Neural crest cell (in vitro differentiated cells): Measurements from ENCODE around the gene LZTS3. TPM values are rescaled to one million over a fixed set of nuclear protein-coding genes. Genes with fewer than 3 reads are reported as not detected.

Experiments used
- DNase-seq: peaks from one replicate; pipeline ENCODE4 v3.0.0; 2021; ENCODE audit warnings: low read depth, mixed read lengths, low spot score
- H3K27ac Mint-ChIP-seq: one replicate; pipeline ENCODE4 v1.8.0; 2021; ENCODE audit warnings: mild to moderate bottlenecking, mixed read lengths; ENCODE audit not compliant: unreplicated experiment
- H3K27me3 Mint-ChIP-seq: 2 replicates; pipeline ENCODE4 v1.8.0; 2021; ENCODE audit warnings: low read depth, mild to moderate bottlenecking, mixed read lengths
- H3K36me3 Mint-ChIP-seq: 2 replicates; pipeline ENCODE4 v1.8.0; 2021; ENCODE audit warnings: low read depth, mild to moderate bottlenecking, mixed read lengths
- H3K4me1 Mint-ChIP-seq: 2 replicates; pipeline ENCODE4 v1.8.0; 2021; ENCODE audit warnings: mixed read lengths
- H3K4me3 Mint-ChIP-seq: one replicate; pipeline ENCODE4 v1.8.0; 2021; ENCODE audit warnings: mild to moderate bottlenecking, mixed read lengths
- H3K9me3 Mint-ChIP-seq: 2 replicates; pipeline ENCODE4 v1.8.0; 2021; ENCODE audit warnings: mixed read lengths
- CTCF ChIP-seq: fragments of 200-600 bp; sonication (generic); conservative IDR thresholded peaks from 2 replicates; pipeline ENCODE4 v1.5.0; 2021; ENCODE audit warnings: antibody characterized with exemption, mild to moderate bottlenecking
- total RNA-seq: library from RNA; stranded (reverse); gene quantifications from 2 replicates; pipeline ENCODE4 v1.2.1, GENCODE V29; 2021

LZTS3 gene
- total RNA-seq, 1 donor from 2014 or later: 10.8 TPM

- H3K36me3 Mint-ChIP-seq: no peaks in the 10 kb centered on the region
- peaks cover 10% of the 10 kb centered on the region for H3K27me3 Mint-ChIP-seq
- DNase-seq: no peak
- TF ChIP-seq CTCF: no peak
- H3K4me3 Mint-ChIP-seq: peak overlapping the region; percentile 62
- H3K27ac Mint-ChIP-seq: no peak overlapping the region
- peaks cover 15% of the 10 kb centered on the region for H3K4me1 Mint-ChIP-seq
- no peaks in the 10 kb centered on the region for H3K9me3 Mint-ChIP-seq
These were observed 4.6 kb upstream of the LZTS3 start for GRCh38 chr20:3177746-3178485.

DNA sequence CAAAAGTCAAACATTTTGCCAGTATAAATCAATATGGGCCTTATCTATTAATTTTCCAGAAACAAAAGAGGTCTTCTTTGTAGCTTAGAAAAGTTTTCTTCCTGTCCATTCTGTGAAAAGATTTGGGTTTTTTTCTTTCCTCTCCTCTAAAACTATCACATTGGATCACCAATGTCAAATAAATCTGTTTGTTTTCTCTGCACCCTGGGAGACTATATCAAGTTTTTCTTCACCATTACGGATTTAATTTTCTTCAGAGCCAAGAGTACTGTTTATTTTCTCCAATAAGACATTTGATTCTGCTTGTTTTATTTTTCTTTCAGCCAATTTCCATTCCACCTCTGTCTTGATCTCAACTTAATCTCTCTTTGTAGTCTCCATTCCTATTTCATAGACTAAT, 1.9 kb upstream of the LZTS3 start:
- peaks cover 24% of the 10 kb centered on the region for H3K4me1 Mint-ChIP-seq
- no peaks in the 10 kb centered on the region for H3K36me3 Mint-ChIP-seq
- H3K9me3 Mint-ChIP-seq: no peaks in the 10 kb centered on the region
- TF ChIP-seq CTCF: no peak
- no peak overlapping the region for H3K27ac Mint-ChIP-seq
- peak overlapping the region; percentile 97 for H3K4me3 Mint-ChIP-seq
- no peak for DNase-seq
- peaks cover 20% of the 10 kb centered on the region for H3K27me3 Mint-ChIP-seq

DNA sequence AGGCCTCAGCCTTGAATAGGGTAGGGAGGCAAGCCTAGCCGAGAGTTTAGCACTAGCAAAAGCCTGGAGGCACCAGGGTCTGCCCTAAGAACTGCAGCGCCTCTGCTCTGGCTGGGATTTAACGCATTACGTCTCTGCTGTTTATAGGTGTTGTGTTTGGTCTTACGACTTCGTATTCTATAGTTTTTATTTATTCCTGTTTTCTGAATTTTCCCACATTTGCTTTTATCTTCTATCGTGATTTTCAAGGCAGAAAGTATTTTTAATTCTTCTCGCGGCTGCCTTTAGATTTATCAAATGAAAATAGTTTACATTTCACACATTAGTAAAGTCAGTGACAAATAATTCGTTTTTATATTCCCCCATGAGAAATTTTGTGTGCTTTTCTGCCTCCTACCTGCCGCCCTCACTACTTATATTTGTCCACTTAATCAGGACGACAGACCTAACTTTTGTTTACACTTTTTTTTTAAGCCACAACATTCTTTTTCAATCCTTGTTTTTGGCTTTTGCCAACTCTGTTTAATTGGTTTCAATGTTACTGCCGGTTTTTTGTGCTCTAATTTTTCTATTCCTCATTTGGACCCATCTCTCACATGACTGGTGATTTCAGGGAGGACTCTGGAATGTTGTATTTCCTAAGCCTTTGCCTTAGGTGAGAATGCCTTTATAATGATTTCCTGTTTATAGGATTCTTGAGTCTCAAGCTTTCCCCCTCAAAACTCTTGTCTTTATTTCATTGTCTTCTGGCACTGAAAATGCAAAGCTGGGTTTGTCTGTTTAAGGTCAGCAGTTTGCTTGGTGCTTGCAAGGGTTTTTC, 1.3 kb upstream of the LZTS3 start:
- Mint-ChIP-seq H3K36me3 (no peaks in the 10 kb centered on the region), H3K4me1 (peaks cover 24% of the 10 kb centered on the region), H3K9me3 (no peaks in the 10 kb centered on the region), H3K27me3 (peaks cover 20% of the 10 kb centered on the region), H3K27ac (peak overlapping the region; percentile 98), H3K4me3 (peak overlapping the region; percentile 97)
- no peak for TF ChIP-seq CTCF
- no peak for DNase-seq

DNA sequence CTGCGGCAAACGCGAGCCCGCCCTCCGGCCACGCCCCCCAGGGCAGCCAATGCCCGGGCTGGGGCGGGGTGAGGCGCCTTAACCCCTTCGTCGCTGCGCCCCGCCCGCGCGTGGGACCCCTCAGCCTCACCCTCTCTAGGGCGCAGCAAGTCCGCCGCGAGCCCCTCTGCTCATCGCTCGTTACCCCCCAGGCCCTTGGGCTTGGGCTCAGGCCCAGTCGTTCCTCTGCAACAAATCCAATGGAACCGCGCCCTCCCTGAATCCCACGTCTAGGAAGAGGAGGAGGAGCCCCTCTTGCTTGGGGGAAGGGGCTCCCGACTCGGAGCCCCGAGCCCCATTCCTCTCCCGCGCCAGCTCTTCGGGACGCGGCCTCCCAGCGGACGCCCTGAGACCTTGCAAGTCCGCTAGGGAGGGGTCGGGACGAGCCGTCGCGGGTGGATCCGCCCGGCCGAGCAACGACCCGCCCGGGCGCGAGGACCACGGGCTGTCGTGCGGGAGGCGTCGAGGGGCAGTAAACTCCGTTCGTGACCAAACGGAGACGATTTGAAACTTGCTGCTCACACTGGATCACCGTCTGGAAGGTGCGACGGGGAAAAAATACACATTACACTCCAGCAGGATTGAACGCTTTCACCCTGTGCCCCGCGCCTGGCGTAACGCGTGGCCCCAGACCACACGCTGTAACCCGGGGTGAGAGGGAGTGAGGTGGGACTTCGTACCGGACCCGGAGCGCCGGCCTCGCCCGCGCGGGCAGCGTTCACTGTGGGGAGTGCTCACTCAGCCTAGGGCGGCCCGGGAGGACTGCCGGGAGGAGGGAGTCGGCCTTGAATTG, 477 bp upstream of the LZTS3 start:
- peak; percentile 45 for TF ChIP-seq CTCF
- peak; percentile 94 for DNase-seq
- peaks cover 24% of the 10 kb centered on the region for H3K4me1 Mint-ChIP-seq
- H3K4me3 Mint-ChIP-seq: peak overlapping the region; percentile 97
- peak overlapping the region; percentile 98 for H3K27ac Mint-ChIP-seq
- H3K36me3 Mint-ChIP-seq: no peaks in the 10 kb centered on the region
- no peaks in the 10 kb centered on the region for H3K9me3 Mint-ChIP-seq
- H3K27me3 Mint-ChIP-seq: peaks cover 25% of the 10 kb centered on the region
